Measurements from ENCODE around the gene OOSP3. TPM values are rescaled to one million over a fixed set of nuclear protein-coding genes. Genes with fewer than 3 reads are reported as not detected.

Gene OOSP3
- total and polyA plus RNA-seq, 2 donors (not counting 1 experiment from before 2014, with no cell fraction given) = not detected

- POLR2A ChIA-PET = no interaction called here
- no peaks in the 10 kb centered on the region for H3K4me1 Mint-ChIP-seq
- Histone ChIP-seq H3K4me3 (ENCODE audit: control extremely low read depth in 1 of 5, extremely low read depth in 1 of 5, insufficient read depth in 1 of 5, low read depth in 2 of 5, low read length in 4 of 5) (no peak overlapping the region), H3K9ac (ENCODE audit: low read length) (no peak overlapping the region), H3K9me3 (ENCODE audit: control extremely low read depth in 1 of 3, control insufficient read depth in 2 of 3, insufficient read depth in 1 of 3, low read length in 2 of 3) (peaks cover 0 to 5% (median 4%) of the 10 kb centered on the region in 3 donors), H3K79me2 (ENCODE audit: control insufficient read depth, insufficient read depth, low read length) (no peaks in the 10 kb centered on the region), H3K4me1 (ENCODE audit: control insufficient read depth in 2 of 2, insufficient read depth in 2 of 2, low read length in 2 of 2) (no peaks in the 10 kb centered on the region), H4K20me1 (ENCODE audit: control insufficient read depth, insufficient read depth, low read length, poor library complexity, severe bottlenecking) (no peaks in the 10 kb centered on the region), H3K27me3 (replicated peaks in 1 of 4; ENCODE audit: control extremely low read depth in 1 of 4, control insufficient read depth in 3 of 4, insufficient read depth in 4 of 4, low read length in 3 of 4) (peaks cover 0 to under 1% (median 0%) of the 10 kb centered on the region in 4 experiments), H3K27ac (ENCODE audit: low read length in 2 of 2) (no peak overlapping the region), H3K36me3 (replicated peaks in 1 of 2; ENCODE audit: control extremely low read depth in 1 of 2, control insufficient read depth in 1 of 2, extremely low read depth in 1 of 2, insufficient read depth in 2 of 2, low read length in 1 of 2) (no peaks in the 10 kb centered on the region), H3K4me2 (replicated peaks; ENCODE audit: low read depth, low read length, poor library complexity, severe bottlenecking) (no peak overlapping the region), H2AFZ (ENCODE audit: insufficient read depth, low read depth, low read length, poor library complexity, severe bottlenecking) (no peak overlapping the region)
- TF ChIP-seq EZH2 (IDR thresholded peaks at IDR 0.05; ENCODE audit: borderline replicate concordance, insufficient read depth, low read depth, low read length, poor library complexity, severe bottlenecking) (no peak), CTCF (IDR thresholded peaks at IDR 0.05) (no peak)
- CTCF ChIA-PET = no interaction called here
- DNase-seq (no peak), ATAC-seq (ENCODE audit: low read depth) (no peak)
- no peak overlapping the region for H3K4me3 Mint-ChIP-seq
- no peaks in the 10 kb centered on the region for H3K9me3 Mint-ChIP-seq (ENCODE audit: insufficient read depth)
- H3K27me3 Mint-ChIP-seq = peaks cover 15% of the 10 kb centered on the region
- intact Hi-C loops (cut with micrococcal nuclease) = no loop called here
- 88% methylated on average over 7 of the region's 11 CpGs for WGBS (ENCODE audit: insufficient coverage)
- no peak overlapping the region for H3K27ac Mint-ChIP-seq
These were observed 20.9 kb downstream of the OOSP3 start for GRCh38 chr11:59899532-59899931.

GRCh38 chr11:59900366-59901126 lies 22.0 kb downstream of the OOSP3 start:
- H3K4me3 ChIP-seq (ENCODE audit: control extremely low read depth in 1 of 5, extremely low read depth in 1 of 5, insufficient read depth in 1 of 5, low read depth in 2 of 5, low read length in 4 of 5) = no peak overlapping the region
- H3K36me3 ChIP-seq (replicated peaks in 1 of 2; ENCODE audit: control extremely low read depth in 1 of 2, control insufficient read depth in 1 of 2, extremely low read depth in 1 of 2, insufficient read depth in 2 of 2, low read length in 1 of 2) = no peaks in the 10 kb centered on the region
- H3K9ac ChIP-seq (ENCODE audit: low read length) = no peak overlapping the region
- WGBS (ENCODE audit: insufficient coverage) = no CpG with 5 or more reads among the region's 6 CpGs
- no peak overlapping the region for H3K27ac ChIP-seq (ENCODE audit: low read length in 2 of 2)
- Mint-ChIP-seq H3K4me1 (no peaks in the 10 kb centered on the region), H3K27me3 (peaks cover 11% of the 10 kb centered on the region), H3K9me3 (ENCODE audit: insufficient read depth) (no peaks in the 10 kb centered on the region), H3K4me3 (no peak overlapping the region), H3K27ac (no peak overlapping the region)
- DNase-seq (no peak), ATAC-seq (ENCODE audit: low read depth) (no peak)
- no peaks in the 10 kb centered on the region for H3K4me1 ChIP-seq (ENCODE audit: control insufficient read depth in 2 of 2, insufficient read depth in 2 of 2, low read length in 2 of 2)
- H3K79me2 ChIP-seq (ENCODE audit: control insufficient read depth, insufficient read depth, low read length) = no peaks in the 10 kb centered on the region
- H2AFZ ChIP-seq (ENCODE audit: insufficient read depth, low read depth, low read length, poor library complexity, severe bottlenecking) = no peak overlapping the region
- ChIA-PET POLR2A (no interaction called here), CTCF (no interaction called here)
- intact Hi-C loops (cut with micrococcal nuclease) = no loop called here
- H3K9me3 ChIP-seq (ENCODE audit: control extremely low read depth in 1 of 3, control insufficient read depth in 2 of 3, insufficient read depth in 1 of 3, low read length in 2 of 3) = peaks cover 0 to 9% (median 4%) of the 10 kb centered on the region in 3 donors
- TF ChIP-seq CTCF (IDR thresholded peaks at IDR 0.05) = no peak
- TF ChIP-seq EZH2 (IDR thresholded peaks at IDR 0.05; ENCODE audit: borderline replicate concordance, insufficient read depth, low read depth, low read length, poor library complexity, severe bottlenecking) = no peak
- no peak overlapping the region for H3K4me2 ChIP-seq (replicated peaks; ENCODE audit: low read depth, low read length, poor library complexity, severe bottlenecking)
- H4K20me1 ChIP-seq (ENCODE audit: control insufficient read depth, insufficient read depth, low read length, poor library complexity, severe bottlenecking) = no peaks in the 10 kb centered on the region
- no peaks in the 10 kb centered on the region for H3K27me3 ChIP-seq (replicated peaks in 1 of 4; ENCODE audit: control extremely low read depth in 1 of 4, control insufficient read depth in 3 of 4, insufficient read depth in 4 of 4, low read length in 3 of 4)

All from B cell (primary cell).